ENCODE data around the gene MAD1L1. TPM values are rescaled to one million over a fixed set of nuclear protein-coding genes. Genes with fewer than 3 reads are reported as not detected.

The MAD1L1 gene
- total RNA-seq, 1 donor from 2014 or later, result 32.3 TPM

DNA sequence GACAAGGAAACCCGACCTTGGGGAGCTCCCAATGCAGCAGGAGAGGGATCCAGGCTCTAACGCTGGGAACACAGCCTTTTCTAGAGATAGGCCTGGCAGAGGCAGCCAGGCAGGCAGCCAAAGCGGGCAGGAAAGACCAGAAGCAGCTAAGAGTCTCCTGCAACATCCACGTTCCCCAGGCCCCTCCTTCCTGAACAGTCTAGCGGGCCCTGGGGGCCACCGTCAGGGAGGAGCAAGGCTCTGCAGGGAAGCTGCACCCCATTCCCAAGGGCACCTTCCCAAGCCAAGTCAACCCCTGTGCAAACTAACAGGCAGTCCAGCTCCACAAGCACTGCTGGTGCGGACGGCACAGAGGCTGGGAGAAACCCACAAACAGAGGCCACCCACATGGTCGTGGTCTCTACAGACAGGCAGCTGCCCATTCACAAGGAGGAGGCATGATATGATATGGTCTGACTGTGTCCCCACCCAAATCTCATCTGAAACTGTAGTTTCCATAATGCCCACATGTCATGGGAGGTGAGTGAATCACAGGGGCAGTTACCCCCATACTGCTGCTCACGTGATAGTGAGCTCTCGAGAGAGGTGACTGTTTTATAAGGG is 115.7 kb downstream of the MAD1L1 start:
- Mint-ChIP-seq H3K9me3 (ENCODE audit: unreplicated experiment) (no peaks in the 10 kb centered on the region), H3K27ac (ENCODE audit: unreplicated experiment) (no peak overlapping the region), H3K27me3 (ENCODE audit: low read depth, unreplicated experiment) (no peaks in the 10 kb centered on the region), H3K36me3 (ENCODE audit: low read depth, unreplicated experiment) (peaks cover 15% of the 10 kb centered on the region), H3K4me1 (ENCODE audit: low read depth, unreplicated experiment) (peaks cover 21% of the 10 kb centered on the region), H3K4me3 (ENCODE audit: unreplicated experiment) (no peak overlapping the region)
- H3K9me3 ChIP-seq (ENCODE audit: insufficient read depth, low read depth, low read length), result no peaks in the 10 kb centered on the region
- no peak overlapping the region for H3K4me3 ChIP-seq (ENCODE audit: insufficient read depth, low read depth, low read length)
- FAIRE-seq (no peak), DNase-seq (ENCODE audit: low read depth) (no peak)
- H2AFZ ChIP-seq (ENCODE audit: low read depth, low read length), result no peak overlapping the region
- H4K20me1 ChIP-seq (ENCODE audit: insufficient read depth, low read length), result peaks cover 36% of the 10 kb centered on the region
- H3K9ac ChIP-seq (ENCODE audit: low read length), result peak overlapping the region; percentile 17
- peaks cover 6% of the 10 kb centered on the region for H3K79me2 ChIP-seq (ENCODE audit: insufficient read depth, low read length)
- H3K4me2 ChIP-seq (ENCODE audit: low read length), result peak overlapping the region; percentile 76
- no peak for TF ChIP-seq EZH2 (IDR thresholded peaks at IDR 0.05; ENCODE audit: insufficient read depth, low read length)
- TF ChIP-seq, protein P1, sequence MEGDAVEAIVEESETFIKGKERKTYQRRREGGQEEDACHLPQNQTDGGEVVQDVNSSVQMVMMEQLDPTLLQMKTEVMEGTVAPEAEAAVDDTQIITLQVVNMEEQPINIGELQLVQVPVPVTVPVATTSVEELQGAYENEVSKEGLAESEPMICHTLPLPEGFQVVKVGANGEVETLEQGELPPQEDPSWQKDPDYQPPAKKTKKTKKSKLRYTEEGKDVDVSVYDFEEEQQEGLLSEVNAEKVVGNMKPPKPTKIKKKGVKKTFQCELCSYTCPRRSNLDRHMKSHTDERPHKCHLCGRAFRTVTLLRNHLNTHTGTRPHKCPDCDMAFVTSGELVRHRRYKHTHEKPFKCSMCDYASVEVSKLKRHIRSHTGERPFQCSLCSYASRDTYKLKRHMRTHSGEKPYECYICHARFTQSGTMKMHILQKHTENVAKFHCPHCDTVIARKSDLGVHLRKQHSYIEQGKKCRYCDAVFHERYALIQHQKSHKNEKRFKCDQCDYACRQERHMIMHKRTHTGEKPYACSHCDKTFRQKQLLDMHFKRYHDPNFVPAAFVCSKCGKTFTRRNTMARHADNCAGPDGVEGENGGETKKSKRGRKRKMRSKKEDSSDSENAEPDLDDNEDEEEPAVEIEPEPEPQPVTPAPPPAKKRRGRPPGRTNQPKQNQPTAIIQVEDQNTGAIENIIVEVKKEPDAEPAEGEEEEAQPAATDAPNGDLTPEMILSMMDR (IDR thresholded peaks at IDR 0.05; ENCODE audit: insufficient read depth, low read depth, low read length), result no peak
- H3K36me3 ChIP-seq (ENCODE audit: insufficient read depth, low read length), result no peaks in the 10 kb centered on the region
- H3K4me1 ChIP-seq (ENCODE audit: insufficient read depth, low read length), result peaks cover 40% of the 10 kb centered on the region
- H3K27ac ChIP-seq (ENCODE audit: low read depth, low read length), result no peak overlapping the region
- no peaks in the 10 kb centered on the region for H3K27me3 ChIP-seq (ENCODE audit: insufficient read depth, low read length)

DNA sequence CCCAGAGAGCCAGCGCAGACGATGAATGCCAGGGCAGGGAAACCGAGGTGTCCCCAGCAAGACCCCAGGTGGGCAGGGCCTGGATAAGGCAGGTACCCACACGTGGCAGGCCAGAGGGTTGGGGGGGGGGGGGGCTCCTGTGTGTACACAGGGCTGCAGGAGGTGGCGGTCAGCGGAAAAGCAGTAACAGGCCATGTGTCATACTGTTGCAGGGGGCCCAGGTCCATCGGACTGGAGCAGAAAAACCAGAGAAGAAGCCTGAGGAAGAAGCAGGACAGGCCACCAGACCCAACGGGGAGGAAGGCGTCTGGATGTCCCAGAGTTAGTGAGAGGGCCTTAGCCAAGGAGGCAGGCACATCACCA is 116.3 kb downstream of the MAD1L1 start:
- Histone ChIP-seq H3K4me2 (ENCODE audit: low read length) (peak overlapping the region; percentile 76), H3K27me3 (ENCODE audit: insufficient read depth, low read length) (no peaks in the 10 kb centered on the region), H3K36me3 (ENCODE audit: insufficient read depth, low read length) (no peaks in the 10 kb centered on the region), H3K27ac (ENCODE audit: low read depth, low read length) (no peak overlapping the region), H3K4me3 (ENCODE audit: insufficient read depth, low read depth, low read length) (no peak overlapping the region), H3K9me3 (ENCODE audit: insufficient read depth, low read depth, low read length) (no peaks in the 10 kb centered on the region), H3K79me2 (ENCODE audit: insufficient read depth, low read length) (peaks cover 12% of the 10 kb centered on the region), H4K20me1 (ENCODE audit: insufficient read depth, low read length) (peaks cover 36% of the 10 kb centered on the region), H3K4me1 (ENCODE audit: insufficient read depth, low read length) (peaks cover 44% of the 10 kb centered on the region), H3K9ac (ENCODE audit: low read length) (peak overlapping the region; percentile 60), H2AFZ (ENCODE audit: low read depth, low read length) (no peak overlapping the region)
- H3K36me3 Mint-ChIP-seq (ENCODE audit: low read depth, unreplicated experiment), result peaks cover 15% of the 10 kb centered on the region
- TF ChIP-seq, protein P1 (IDR thresholded peaks at IDR 0.05; ENCODE audit: insufficient read depth, low read depth, low read length), result no peak
- TF ChIP-seq EZH2 (IDR thresholded peaks at IDR 0.05; ENCODE audit: insufficient read depth, low read length), result no peak
- H3K4me1 Mint-ChIP-seq (ENCODE audit: low read depth, unreplicated experiment), result peaks cover 25% of the 10 kb centered on the region
- no peak overlapping the region for H3K27ac Mint-ChIP-seq (ENCODE audit: unreplicated experiment)
- DNase-seq (ENCODE audit: low read depth) (no peak), FAIRE-seq (no peak)
- no peaks in the 10 kb centered on the region for H3K9me3 Mint-ChIP-seq (ENCODE audit: unreplicated experiment)
- no peaks in the 10 kb centered on the region for H3K27me3 Mint-ChIP-seq (ENCODE audit: low read depth, unreplicated experiment)
- H3K4me3 Mint-ChIP-seq (ENCODE audit: unreplicated experiment), result no peak overlapping the region

DNA sequence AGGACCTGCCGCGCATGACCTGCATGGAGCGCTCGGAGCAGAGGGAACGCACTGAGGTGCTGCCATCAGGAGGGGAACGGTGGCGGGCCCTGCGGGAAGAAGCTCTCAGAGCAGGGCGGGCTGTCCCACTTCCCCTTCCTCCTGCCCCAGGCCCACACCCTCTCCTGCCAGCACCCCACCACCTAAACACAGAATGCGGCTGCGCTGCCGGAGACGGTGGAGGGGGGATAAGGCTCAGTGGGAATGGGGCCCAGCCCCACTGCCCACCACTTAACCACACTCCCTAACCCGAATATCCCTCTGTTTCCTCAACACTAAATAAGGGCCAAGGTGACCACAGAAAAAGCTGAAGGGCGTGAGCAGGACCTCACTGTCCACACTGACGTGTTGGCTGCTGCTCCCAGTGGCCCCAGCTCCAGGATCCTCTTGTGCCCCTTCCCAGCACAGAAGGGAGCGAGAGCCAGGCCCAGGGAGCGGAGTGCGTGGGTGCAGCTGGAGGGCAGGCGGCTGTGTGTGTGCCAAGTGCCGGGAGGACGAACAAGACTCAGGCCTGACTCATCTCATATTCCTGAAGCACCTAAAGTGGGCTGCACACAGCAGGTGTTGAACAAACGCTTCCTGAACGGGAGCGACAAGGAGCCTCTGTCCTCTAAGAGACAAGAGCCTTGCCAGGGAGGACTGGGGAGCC is 116.8 kb downstream of the MAD1L1 start:
- Histone ChIP-seq H2AFZ (ENCODE audit: low read depth, low read length) (no peak overlapping the region), H3K4me2 (ENCODE audit: low read length) (peak overlapping the region; percentile 76), H3K27ac (ENCODE audit: low read depth, low read length) (peak overlapping the region; percentile 42), H3K79me2 (ENCODE audit: insufficient read depth, low read length) (peaks cover 15% of the 10 kb centered on the region), H4K20me1 (ENCODE audit: insufficient read depth, low read length) (peaks cover 36% of the 10 kb centered on the region), H3K9me3 (ENCODE audit: insufficient read depth, low read depth, low read length) (no peaks in the 10 kb centered on the region), H3K4me3 (ENCODE audit: insufficient read depth, low read depth, low read length) (peak overlapping the region; percentile 13), H3K36me3 (ENCODE audit: insufficient read depth, low read length) (no peaks in the 10 kb centered on the region), H3K27me3 (ENCODE audit: insufficient read depth, low read length) (no peaks in the 10 kb centered on the region), H3K9ac (ENCODE audit: low read length) (peak overlapping the region; percentile 60), H3K4me1 (ENCODE audit: insufficient read depth, low read length) (peaks cover 50% of the 10 kb centered on the region)
- DNase-seq (ENCODE audit: low read depth) (peak; percentile 83), FAIRE-seq (no peak)
- Mint-ChIP-seq H3K27me3 (ENCODE audit: low read depth, unreplicated experiment) (no peaks in the 10 kb centered on the region), H3K36me3 (ENCODE audit: low read depth, unreplicated experiment) (peaks cover 15% of the 10 kb centered on the region), H3K4me1 (ENCODE audit: low read depth, unreplicated experiment) (peaks cover 26% of the 10 kb centered on the region), H3K27ac (ENCODE audit: unreplicated experiment) (no peak overlapping the region), H3K9me3 (ENCODE audit: unreplicated experiment) (no peaks in the 10 kb centered on the region), H3K4me3 (ENCODE audit: unreplicated experiment) (no peak overlapping the region)
- TF ChIP-seq, protein P1 (IDR thresholded peaks at IDR 0.05; ENCODE audit: insufficient read depth, low read depth, low read length), result no peak
- TF ChIP-seq EZH2 (IDR thresholded peaks at IDR 0.05; ENCODE audit: insufficient read depth, low read length), result no peak
